ENCODE results near the gene EPS15.

- TF ChIP-seq RBM39 (IDR thresholded peaks at IDR 0.05; ENCODE audit: low read depth, low read length, poor library complexity, severe bottlenecking) (no peak), MYC (CRISPR knock-in tag; IDR thresholded peaks at IDR 0.05; ENCODE audit: borderline replicate concordance) (no peak), ARNTL (CRISPR knock-in tag; IDR thresholded peaks at IDR 0.05) (no peak), ZBTB1 (CRISPR knock-in tag; IDR thresholded peaks at IDR 0.05; ENCODE audit: borderline replicate concordance) (no peak), CEBPB (IDR thresholded peaks at IDR 0.05; ENCODE audit: borderline replicate concordance, low read depth, low read length) (no peak)
- TF ChIP-seq, protein P1, sequence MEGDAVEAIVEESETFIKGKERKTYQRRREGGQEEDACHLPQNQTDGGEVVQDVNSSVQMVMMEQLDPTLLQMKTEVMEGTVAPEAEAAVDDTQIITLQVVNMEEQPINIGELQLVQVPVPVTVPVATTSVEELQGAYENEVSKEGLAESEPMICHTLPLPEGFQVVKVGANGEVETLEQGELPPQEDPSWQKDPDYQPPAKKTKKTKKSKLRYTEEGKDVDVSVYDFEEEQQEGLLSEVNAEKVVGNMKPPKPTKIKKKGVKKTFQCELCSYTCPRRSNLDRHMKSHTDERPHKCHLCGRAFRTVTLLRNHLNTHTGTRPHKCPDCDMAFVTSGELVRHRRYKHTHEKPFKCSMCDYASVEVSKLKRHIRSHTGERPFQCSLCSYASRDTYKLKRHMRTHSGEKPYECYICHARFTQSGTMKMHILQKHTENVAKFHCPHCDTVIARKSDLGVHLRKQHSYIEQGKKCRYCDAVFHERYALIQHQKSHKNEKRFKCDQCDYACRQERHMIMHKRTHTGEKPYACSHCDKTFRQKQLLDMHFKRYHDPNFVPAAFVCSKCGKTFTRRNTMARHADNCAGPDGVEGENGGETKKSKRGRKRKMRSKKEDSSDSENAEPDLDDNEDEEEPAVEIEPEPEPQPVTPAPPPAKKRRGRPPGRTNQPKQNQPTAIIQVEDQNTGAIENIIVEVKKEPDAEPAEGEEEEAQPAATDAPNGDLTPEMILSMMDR (CRISPR knock-in tag; IDR thresholded peaks at IDR 0.05) = no peak
Observed at GRCh38 chr1:51308636-51309035, 210.4 kb downstream of the EPS15 start.
